Measurements from ENCODE around the gene PXN. TPM values are rescaled to one million over a fixed set of nuclear protein-coding genes. Genes with fewer than 3 reads are reported as not detected.
A peak's percentile ranks its signal among the peaks of the same experiment; 100 is the strongest.

PXN gene
- total and polyA plus RNA-seq, 2 of the 13 experiments (the other 11 are each of a cell fraction or from before 2014, with no cell fraction given), result 13.6 to 14.2 TPM

DNA sequence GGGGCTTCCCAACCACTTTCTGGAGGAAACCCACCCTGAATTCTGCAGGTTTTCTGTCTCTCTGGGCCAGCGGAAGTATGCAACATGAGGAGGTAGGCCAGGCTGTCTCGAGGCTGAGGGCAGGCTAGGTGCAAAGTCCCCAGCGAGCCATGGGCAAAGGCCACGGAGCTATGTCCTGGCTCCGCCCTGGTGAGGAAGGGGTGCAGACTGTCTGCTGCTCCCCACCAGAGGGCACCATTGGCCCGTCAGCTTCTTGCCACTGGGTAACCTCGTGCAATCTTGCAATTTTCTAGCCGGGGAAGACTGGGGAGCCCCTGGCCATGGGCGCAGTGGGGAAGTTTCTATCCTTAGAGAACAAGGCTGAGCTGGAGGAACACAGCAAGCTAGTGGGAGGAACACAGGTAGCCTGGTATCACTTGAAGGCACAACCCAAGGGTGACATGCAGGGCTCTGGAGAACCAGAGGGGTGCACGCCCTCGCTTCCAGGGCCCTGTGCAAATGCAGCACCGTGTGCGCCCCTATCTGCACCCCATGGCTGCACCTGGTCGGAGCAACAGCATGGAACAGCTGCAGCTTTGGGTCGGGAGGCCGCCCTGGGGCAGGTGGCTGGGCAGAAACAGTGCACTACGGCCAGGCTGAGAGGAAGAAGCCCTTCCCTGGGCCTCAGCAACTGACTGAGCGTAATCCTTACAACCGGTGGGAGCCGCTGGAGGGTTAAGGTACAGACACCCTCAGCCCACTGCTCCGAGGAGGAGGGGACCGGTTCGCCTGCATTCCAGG lies 37.0 kb downstream of the PXN start (continued):
- TF ChIP-seq, protein P1, sequence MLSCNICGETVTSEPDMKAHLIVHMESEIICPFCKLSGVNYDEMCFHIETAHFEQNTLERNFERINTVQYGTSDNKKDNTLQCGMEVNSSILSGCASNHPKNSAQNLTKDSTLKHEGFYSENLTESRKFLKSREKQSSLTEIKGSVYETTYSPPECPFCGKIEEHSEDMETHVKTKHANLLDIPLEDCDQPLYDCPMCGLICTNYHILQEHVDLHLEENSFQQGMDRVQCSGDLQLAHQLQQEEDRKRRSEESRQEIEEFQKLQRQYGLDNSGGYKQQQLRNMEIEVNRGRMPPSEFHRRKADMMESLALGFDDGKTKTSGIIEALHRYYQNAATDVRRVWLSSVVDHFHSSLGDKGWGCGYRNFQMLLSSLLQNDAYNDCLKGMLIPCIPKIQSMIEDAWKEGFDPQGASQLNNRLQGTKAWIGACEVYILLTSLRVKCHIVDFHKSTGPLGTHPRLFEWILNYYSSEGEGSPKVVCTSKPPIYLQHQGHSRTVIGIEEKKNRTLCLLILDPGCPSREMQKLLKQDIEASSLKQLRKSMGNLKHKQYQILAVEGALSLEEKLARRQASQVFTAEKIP (CRISPR knock-in tag; IDR thresholded peaks at IDR 0.05; ENCODE audit: borderline replicate concordance), result no peak
- TF ChIP-seq, protein P2, sequence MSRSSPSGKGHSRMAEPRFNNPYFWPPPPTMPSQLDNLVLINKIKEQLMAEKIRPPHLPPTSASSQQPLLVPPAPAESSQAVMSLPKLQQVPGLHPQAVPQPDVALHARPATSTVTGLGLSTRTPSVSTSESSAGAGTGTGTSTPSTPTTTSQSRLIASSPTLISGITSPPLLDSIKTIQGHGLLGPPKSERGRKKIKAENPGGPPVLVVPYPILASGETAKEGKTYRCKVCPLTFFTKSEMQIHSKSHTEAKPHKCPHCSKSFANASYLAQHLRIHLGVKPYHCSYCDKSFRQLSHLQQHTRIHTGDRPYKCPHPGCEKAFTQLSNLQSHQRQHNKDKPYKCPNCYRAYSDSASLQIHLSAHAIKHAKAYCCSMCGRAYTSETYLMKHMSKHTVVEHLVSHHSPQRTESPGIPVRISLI (CRISPR knock-in tag; IDR thresholded peaks at IDR 0.05; ENCODE audit: borderline replicate concordance), result peak; percentile 28; the same call in 1 of the 2 replicates
- TF ChIP-seq ZNF816 (CRISPR knock-in tag; IDR thresholded peaks at IDR 0.05; ENCODE audit: borderline replicate concordance), result peak; percentile 68; the same call in 1 of the 2 replicates
- peak; percentile 55; the same call in 1 of the 2 replicates for TF ChIP-seq ZKSCAN8 (CRISPR knock-in tag; IDR thresholded peaks at IDR 0.05; ENCODE audit: borderline replicate concordance)
- TF ChIP-seq RFXANK (CRISPR knock-in tag; IDR thresholded peaks at IDR 0.05), result no peak
- TF ChIP-seq KDM3A (CRISPR knock-in tag; IDR thresholded peaks at IDR 0.05; ENCODE audit: low read depth), result peak; percentile 98; the same call in 1 of the 2 replicates
- TF ChIP-seq ZNF331 (CRISPR knock-in tag; IDR thresholded peaks at IDR 0.05), result peak; percentile 84
- TF ChIP-seq, protein P3, sequence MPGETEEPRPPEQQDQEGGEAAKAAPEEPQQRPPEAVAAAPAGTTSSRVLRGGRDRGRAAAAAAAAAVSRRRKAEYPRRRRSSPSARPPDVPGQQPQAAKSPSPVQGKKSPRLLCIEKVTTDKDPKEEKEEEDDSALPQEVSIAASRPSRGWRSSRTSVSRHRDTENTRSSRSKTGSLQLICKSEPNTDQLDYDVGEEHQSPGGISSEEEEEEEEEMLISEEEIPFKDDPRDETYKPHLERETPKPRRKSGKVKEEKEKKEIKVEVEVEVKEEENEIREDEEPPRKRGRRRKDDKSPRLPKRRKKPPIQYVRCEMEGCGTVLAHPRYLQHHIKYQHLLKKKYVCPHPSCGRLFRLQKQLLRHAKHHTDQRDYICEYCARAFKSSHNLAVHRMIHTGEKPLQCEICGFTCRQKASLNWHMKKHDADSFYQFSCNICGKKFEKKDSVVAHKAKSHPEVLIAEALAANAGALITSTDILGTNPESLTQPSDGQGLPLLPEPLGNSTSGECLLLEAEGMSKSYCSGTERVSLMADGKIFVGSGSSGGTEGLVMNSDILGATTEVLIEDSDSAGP (CRISPR knock-in tag; IDR thresholded peaks at IDR 0.05; ENCODE audit: borderline replicate concordance), result peak; percentile 92
- TF ChIP-seq, protein P4, sequence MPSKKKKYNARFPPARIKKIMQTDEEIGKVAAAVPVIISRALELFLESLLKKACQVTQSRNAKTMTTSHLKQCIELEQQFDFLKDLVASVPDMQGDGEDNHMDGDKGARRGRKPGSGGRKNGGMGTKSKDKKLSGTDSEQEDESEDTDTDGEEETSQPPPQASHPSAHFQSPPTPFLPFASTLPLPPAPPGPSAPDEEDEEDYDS (CRISPR knock-in tag; IDR thresholded peaks at IDR 0.05), result peak; percentile 63; the same call in 1 of the 2 replicates
- peak; percentile 49; the same call in 1 of the 2 replicates for TF ChIP-seq CBX5 (CRISPR knock-in tag; IDR thresholded peaks at IDR 0.05; ENCODE audit: borderline replicate concordance)
- peak; percentile 17; the same call in 1 of the 2 replicates for TF ChIP-seq RBFOX2 (IDR thresholded peaks at IDR 0.05; ENCODE audit: low read depth, low read length)
- no peak; the same call in 1 of the 2 replicates for TF ChIP-seq ZNF772 (CRISPR knock-in tag; IDR thresholded peaks at IDR 0.05)
- TF ChIP-seq TCF7L2 (IDR thresholded peaks at IDR 0.05; ENCODE audit: low read depth, low read length), result no peak
- TF ChIP-seq TBP (CRISPR knock-in tag; IDR thresholded peaks at IDR 0.05), result no peak
- TF ChIP-seq, protein P5, sequence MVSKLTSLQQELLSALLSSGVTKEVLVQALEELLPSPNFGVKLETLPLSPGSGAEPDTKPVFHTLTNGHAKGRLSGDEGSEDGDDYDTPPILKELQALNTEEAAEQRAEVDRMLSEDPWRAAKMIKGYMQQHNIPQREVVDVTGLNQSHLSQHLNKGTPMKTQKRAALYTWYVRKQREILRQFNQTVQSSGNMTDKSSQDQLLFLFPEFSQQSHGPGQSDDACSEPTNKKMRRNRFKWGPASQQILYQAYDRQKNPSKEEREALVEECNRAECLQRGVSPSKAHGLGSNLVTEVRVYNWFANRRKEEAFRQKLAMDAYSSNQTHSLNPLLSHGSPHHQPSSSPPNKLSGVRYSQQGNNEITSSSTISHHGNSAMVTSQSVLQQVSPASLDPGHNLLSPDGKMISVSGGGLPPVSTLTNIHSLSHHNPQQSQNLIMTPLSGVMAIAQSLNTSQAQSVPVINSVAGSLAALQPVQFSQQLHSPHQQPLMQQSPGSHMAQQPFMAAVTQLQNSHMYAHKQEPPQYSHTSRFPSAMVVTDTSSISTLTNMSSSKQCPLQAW (CRISPR knock-in tag; IDR thresholded peaks at IDR 0.05), result peak; percentile 78
- TF ChIP-seq ELF1 (CRISPR knock-in tag; IDR thresholded peaks at IDR 0.05), result 0 out of 2 replicates have a peak, but pooled peaks have one; percentile 44
- no peak for TF ChIP-seq WIZ (CRISPR knock-in tag; IDR thresholded peaks at IDR 0.05)
- TF ChIP-seq ZBTB42 (CRISPR knock-in tag; IDR thresholded peaks at IDR 0.05), result no peak; the same call in 1 of the 2 replicates
- TF ChIP-seq SNAI1 (CRISPR knock-in tag; IDR thresholded peaks at IDR 0.05; ENCODE audit: borderline replicate concordance), result no peak; the same call in 1 of the 2 replicates

All from HepG2 (cell line).